HG03460 (cell line): ENCODE measurements around the gene THRA.

Experiments used
- ATAC-seq: cut with Tn5 transposase; IDR thresholded peaks from one replicate; pipeline ENCODE4 v1.9.1; 2021; ENCODE audit not compliant: unreplicated experiment

The THRA gene

DNA sequence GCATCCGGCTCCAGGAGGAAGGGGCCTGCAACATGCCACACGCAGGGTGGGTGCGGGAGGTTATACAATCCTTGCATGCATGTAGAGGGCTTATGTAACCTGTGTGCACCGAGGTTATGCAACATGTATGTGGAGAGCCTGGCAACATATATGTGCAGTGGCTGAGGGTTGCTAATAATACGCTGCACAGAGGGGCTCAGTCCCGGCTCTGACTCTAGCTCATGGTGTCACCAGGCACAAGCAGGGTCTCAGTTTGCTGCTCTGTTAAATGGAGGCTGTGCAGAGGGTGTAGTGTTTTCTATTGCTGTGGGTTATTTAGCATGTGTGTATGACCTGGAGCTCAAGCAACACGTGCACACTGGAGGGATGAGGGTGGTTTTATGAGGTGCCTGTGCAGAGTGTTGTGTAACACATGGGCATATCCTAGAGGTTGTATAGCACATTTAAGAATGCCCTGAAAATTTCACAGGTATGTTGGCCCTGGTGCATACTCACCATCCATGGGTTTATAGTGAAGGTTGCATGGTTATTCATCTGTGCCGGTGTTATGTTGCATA, 13.3 kb downstream of the THRA start:
- no peak for ATAC-seq

GRCh38 chr17:40076591-40076990, 13.8 kb downstream of the THRA start:
- no peak for ATAC-seq

GRCh38 chr17:40079545-40079944, 16.8 kb downstream of the THRA start:
- ATAC-seq, result no peak

GRCh38 chr17:40084477-40084876, 21.7 kb downstream of the THRA start:
- ATAC-seq, result no peak

- no peak for ATAC-seq
These were observed 23.6 kb downstream of the THRA start for GRCh38 chr17:40086150-40087044.

DNA sequence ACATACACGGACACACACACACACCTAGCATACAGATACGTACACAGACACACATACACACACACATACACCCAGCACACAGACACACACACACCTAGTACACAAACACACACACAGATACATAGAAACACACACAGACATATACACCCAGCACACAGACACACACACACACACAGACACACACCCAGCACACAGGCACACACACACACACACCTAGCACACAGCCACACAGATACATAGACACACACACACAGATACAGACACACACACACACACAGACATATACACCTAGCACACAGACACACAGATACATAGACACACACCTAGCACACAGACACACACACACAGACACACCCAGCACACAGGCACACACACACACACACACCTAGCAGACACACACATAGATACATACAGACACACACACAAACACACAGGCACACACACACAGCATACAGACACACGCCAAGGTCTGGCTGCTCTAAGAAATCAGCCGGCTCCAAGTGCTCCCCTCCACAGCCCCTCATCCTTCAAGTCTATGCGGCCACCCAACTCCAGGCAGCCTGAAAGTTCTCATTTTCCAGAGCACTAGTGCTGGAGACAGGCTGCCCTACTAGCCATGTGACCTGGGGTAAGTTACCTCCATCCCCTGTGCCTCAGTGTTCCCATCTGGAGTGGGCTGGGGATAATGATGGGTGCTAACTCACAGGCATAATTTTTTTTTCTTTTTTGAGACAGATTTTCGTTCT, 24.5 kb downstream of the THRA start:
- ATAC-seq, result no peak

DNA sequence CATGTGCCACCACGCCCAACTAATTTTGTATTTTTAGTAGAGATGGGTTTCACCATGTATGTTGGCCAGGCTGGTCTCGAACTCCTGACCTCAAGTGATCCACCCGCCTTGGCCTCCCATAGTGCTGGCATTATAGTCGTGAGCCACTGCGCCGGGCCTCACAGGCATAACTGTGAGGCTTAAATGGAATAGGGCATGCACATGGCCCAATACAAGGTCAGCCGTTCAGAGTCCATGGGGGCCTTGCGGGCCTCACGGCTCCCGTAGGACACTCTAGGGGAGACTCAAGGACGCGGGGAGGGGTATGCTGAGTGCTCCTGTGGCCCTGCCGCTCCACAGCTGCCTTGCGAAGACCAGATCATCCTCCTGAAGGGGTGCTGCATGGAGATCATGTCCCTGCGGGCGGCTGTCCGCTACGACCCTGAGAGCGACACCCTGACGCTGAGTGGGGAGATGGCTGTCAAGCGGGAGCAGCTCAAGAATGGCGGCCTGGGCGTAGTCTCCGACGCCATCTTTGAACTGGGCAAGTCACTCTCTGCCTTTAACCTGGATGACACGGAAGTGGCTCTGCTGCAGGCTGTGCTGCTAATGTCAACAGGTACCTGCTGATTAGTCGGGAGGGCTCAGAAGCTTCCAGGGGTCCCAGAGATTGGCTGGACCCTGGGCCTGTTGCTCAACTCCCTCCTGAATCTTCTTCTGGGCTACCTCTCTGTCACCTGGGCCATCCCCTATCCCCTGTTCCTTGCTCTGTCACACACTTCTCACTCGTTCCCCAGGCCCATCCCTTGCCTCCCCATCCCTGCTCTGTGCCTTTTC, 25.3 kb downstream of the THRA start:
- no peak for ATAC-seq

- ATAC-seq, result no peak
These were observed 26.5 kb downstream of the THRA start for GRCh38 chr17:40089077-40089895.

- no peak for ATAC-seq
These were observed 27.7 kb downstream of the THRA start for GRCh38 chr17:40090237-40091119.

DNA sequence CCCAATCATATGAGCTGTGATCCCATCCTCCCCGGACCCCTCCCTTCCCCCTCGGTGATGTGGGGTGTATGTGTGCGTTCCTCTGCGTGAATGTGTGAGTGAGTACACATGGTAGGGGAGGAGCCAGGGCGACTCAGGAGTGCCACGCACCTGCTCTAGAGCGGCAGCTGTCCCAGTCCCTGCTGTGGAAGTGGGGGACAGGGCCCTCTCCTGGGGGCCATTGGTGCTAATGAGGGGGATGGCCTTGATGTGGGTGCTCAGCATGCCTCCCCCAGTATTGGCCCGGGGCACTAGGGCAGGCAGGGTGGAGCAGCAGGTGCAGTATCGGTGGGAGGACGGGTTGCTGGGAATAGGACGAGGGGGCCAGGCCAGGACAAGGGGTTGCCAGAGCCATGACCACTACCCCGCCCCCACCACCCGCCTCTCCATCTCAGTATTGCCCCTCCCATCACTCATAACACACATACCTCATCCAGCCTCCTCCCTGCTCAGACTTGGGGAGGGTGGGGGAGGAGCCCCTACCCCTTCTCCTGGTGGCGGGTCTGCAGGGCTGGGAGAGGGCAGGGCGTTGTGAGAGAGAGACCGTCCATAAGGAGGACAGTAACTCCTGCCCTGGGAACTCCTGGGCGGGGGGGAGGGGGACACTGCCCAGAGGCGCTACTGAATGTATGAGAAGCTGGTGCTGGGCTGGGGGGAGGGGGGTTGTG, 29.1 kb downstream of the THRA start:
- no peak for ATAC-seq

- no peak for ATAC-seq
These were observed 29.8 kb downstream of the THRA start for GRCh38 chr17:40092581-40092980.

- ATAC-seq, result no peak
These were observed 30.3 kb downstream of the THRA start for GRCh38 chr17:40093005-40093579.

- no peak for ATAC-seq
These were observed 30.9 kb downstream of the THRA start for GRCh38 chr17:40093580-40094201.

GRCh38 chr17:40094874-40095273, 32.1 kb downstream of the THRA start:
- ATAC-seq, result no peak

DNA sequence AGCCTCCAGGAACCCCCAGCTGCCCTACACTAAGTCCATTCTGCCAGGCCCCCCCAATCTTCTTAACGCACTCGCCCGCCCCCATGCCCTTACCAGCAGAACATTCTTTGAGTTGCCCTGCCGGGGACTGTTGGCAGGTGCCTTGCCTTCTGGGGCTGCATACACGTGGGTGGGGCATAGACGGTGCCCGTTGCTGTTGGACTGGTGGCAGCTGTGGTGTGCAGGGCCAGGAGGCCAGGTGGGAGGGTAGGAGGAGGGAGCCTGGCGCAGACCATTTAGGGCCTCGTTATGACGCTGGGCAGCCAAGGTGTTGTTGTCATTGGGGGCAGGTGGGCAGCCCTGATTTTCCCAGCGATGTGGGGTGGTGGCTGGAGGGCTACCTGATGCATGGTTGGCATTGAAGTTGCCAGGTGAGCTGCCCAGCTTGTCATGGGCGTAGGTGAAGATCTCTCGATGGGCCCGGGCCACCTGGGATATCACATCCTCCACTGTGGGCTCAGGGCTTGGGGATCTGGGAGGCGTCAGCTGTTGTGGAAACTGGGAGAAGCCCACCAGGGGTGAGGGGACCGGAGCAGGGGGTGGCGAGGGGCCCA, 32.7 kb downstream of the THRA start:
- ATAC-seq, result no peak

DNA sequence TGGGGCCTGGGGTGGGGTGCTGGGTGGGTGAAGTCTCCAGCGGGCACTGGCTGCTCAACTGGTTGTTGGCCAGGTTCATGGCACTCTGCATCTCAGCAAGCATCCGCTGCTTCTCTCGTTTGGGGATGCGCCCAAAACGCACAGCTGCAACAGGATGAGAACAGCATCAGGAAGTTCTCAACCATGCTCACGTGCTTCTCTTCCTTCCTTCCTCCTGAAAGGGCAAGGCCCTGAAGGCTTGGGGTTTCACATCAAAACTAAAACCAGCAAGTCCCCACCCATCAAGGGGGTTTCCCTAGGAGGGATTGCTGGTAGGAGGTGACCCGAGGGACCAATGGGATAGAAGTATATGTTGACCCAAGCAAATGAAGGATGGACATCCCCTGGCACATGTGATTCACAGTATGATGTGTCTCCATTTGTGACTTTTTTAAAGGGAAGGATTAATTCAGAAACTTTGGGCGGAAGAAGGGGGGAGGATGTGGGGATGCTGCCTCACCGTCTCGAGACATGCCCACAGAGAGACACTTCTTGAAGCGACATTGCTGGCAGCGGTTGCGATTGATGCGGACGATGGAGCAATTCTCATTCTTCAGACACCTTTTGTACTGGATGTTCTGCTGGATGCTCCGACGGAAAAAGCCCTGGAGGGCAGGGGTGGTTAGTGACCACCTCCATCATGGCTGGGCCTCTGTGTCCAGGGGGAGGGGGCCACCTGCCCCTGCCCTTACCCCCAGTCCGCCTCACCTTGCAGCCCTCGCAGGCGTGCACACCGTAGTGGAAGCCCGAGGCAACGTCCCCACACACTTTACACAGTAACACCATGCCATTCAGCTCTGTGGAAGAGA, 33.4 kb downstream of the THRA start:
- ATAC-seq, result peak; percentile 43

GRCh38 chr17:40097087-40097486, 34.3 kb downstream of the THRA start:
- ATAC-seq, result no peak
